BJ (cell line): ENCODE results near the gene SMG7. TPM values are rescaled to one million over a fixed set of nuclear protein-coding genes. Genes with fewer than 3 reads are reported as not detected.
A peak's percentile ranks its signal among the peaks of the same experiment; 100 is the strongest.

Experiments
- CTCF ChIA-PET: fragments of 350-600 bp; formaldehyde crosslinking; extraction: SDS; loops from one replicate; lab custom pipeline; 2021; ENCODE audit warnings: antibody characterized with exemption, inconsistent platforms; lab: Yijun Ruan, JAX
- POLR2A ChIA-PET: fragments of 300-600 bp; sonication (Branson Sonifier 250); formaldehyde crosslinking; extraction: SDS; loops from one replicate; lab custom pipeline; 2021; ENCODE audit warnings: antibody characterized with exemption; lab: Charles Lee
- DNase-seq: peaks from one replicate; pipeline ENCODE4 v3.0.0-alpha.2; 2011; ENCODE audit warnings: low read depth
- H3K27me3 ChIP-seq: 2 replicates; pipeline ENCODE4 v1.6.0; 2011; ENCODE audit warnings: low read length; ENCODE audit not compliant: control insufficient read depth, insufficient read depth
- H3K36me3 ChIP-seq: 2 replicates; pipeline ENCODE4 v1.5.1; 2011; ENCODE audit warnings: low read length; ENCODE audit not compliant: control insufficient read depth, insufficient read depth
- H3K4me3 ChIP-seq: 2 replicates; pipeline ENCODE4 v1.5.1; 2011; ENCODE audit warnings: low read depth, mild to moderate bottlenecking, control low read depth, low read length
- polyA plus RNA-seq: library from polyadenylated mRNA; depleted of rRNA; stranded (reverse); fragments of >200 nt; gene quantifications from 2 replicates; pipeline ENCODE4 v1.2.3, GENCODE V29; 2011
- TF ChIP-seq, protein P1 (sequence below): IDR thresholded peaks from 2 replicates; pipeline ENCODE4 v1.5.1; 2011; ENCODE audit warnings: low read depth, mild to moderate bottlenecking, control low read depth, inconsistent platforms, low read length, moderate library complexity; ENCODE audit not compliant: insufficient read depth

Gene SMG7
- polyA plus RNA-seq, 1 experiment = 26.1 TPM

DNA sequence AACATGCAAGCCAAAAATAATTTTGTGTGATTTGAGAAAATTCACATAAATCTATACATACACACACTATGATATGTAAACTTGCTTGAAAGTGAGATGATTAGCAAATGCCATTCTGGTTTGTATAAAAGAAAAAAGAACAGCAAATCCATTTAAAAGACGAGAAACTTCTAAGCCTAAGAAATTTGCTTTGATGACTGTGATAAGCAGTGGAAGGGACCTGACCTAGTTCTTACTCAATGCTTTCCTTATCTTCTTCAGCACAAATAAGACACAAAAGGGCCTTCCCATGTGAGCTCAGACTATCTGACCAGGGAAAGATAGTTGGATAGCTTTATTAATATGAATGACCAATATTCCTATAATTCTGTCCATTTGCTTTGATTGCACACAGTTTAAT lies 28.8 kb upstream of the SMG7 start:
- CTCF ChIA-PET = no interaction called here
- DNase-seq = no peak

DNA sequence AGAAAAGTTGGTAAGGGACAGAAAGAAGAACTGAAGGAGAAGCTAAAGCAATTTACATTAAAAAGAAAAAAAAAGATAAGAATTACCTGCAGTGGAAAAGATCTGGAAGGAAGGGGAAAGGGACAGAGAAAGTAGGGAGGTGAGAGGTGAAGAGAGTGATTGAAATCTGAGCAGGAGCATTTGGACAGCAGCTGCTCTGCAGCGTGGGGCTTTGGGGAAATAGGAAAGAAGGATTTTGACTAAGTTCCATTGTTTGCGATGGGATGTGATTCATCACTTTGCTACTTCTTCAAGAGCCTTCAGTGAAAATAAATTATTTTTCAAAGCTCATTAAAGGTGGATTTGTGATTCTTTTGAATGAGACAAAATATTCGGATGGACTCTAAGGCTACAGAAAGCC lies 28.1 kb upstream of the SMG7 start:
- Histone ChIP-seq H3K27me3 (peaks cover 8% of the 10 kb centered on the region; the same call in 1 of the 2 replicates), H3K4me3 (no peak overlapping the region), H3K36me3 (no peaks in the 10 kb centered on the region)
- POLR2A ChIA-PET = no interaction called here
- CTCF ChIA-PET = no interaction called here
- TF ChIP-seq, protein P1, sequence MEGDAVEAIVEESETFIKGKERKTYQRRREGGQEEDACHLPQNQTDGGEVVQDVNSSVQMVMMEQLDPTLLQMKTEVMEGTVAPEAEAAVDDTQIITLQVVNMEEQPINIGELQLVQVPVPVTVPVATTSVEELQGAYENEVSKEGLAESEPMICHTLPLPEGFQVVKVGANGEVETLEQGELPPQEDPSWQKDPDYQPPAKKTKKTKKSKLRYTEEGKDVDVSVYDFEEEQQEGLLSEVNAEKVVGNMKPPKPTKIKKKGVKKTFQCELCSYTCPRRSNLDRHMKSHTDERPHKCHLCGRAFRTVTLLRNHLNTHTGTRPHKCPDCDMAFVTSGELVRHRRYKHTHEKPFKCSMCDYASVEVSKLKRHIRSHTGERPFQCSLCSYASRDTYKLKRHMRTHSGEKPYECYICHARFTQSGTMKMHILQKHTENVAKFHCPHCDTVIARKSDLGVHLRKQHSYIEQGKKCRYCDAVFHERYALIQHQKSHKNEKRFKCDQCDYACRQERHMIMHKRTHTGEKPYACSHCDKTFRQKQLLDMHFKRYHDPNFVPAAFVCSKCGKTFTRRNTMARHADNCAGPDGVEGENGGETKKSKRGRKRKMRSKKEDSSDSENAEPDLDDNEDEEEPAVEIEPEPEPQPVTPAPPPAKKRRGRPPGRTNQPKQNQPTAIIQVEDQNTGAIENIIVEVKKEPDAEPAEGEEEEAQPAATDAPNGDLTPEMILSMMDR = no peak
- no peak for DNase-seq

More for the DNA sequence above, 28.8 kb upstream of the SMG7 start:
- TF ChIP-seq, protein P1 = no peak
- POLR2A ChIA-PET = no interaction called here
- Histone ChIP-seq H3K27me3 (peaks cover 8% of the 10 kb centered on the region; the same call in 1 of the 2 replicates), H3K4me3 (no peak overlapping the region), H3K36me3 (no peaks in the 10 kb centered on the region)

DNA sequence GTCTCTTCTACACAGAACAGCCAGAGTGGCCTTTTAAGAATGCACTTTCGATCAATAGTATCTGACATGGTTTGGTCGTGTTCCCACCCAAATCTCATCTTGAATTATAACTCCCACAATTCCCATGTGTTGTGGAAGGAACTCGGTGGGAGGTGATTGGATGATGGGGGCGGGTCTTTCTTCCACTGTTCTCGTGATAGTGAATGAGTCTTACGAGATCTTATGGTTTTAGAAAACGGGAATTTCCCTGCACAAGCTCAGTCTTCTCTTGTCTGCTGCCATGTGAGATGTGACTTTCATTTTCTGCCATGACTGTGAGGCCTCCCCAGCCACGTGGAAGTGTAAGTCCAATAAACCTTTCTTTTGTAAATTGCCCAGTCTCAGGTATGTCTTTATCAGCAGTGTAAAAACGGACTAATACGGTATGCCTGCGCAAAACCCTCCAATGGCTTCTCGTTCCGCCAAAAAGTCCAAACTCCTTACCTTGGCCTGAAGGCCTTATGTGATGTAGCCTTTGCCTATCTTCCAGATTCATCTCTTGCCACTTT lies 23.0 kb upstream of the SMG7 start:
- TF ChIP-seq, protein P1 = no peak
- H3K27me3 ChIP-seq = no peaks in the 10 kb centered on the region
- ChIA-PET CTCF (no interaction called here), POLR2A (no interaction called here)
- DNase-seq = no peak
- no peaks in the 10 kb centered on the region for H3K36me3 ChIP-seq
- H3K4me3 ChIP-seq = no peak overlapping the region

DNA sequence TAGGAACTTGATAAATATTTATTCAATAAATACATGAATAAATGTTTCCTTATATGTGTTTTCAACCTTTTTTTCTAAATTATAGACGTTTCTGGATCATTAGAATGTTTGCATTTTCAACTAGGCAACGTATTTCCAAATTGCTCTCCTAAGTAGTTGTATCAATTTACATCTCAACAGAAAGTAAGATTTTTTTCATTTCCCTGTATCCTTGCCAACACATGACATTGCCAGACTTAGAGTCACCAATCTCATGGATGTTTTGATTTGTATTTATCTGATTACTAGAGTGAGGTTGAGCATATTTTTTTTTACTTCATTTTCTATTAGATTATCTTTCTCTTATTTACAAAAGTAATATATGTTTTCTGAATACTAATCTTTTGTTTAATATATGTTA lies 22.2 kb upstream of the SMG7 start:
- ChIA-PET POLR2A (no interaction called here), CTCF (no interaction called here)
- TF ChIP-seq, protein P1 = no peak
- H3K36me3 ChIP-seq = no peaks in the 10 kb centered on the region
- no peaks in the 10 kb centered on the region for H3K27me3 ChIP-seq
- H3K4me3 ChIP-seq = no peak overlapping the region
- no peak for DNase-seq

DNA sequence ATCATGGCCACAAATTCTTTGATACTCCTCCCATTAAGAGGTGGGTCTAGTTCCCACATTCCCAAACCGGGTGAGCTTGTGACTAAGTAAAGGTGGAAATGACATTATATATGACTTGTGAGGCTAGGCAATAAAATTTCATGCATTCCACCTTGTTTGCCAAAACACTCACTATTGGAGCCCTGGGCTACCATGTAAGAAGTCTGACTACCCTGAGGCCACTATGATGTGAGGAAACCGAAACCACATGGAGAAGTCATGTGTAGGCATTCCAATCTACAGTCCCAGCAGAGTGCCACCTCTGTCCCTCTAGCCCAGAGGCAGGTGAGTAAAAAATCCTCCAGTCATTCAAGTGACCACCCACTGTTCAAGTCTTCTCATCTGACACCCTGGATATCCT lies 17.9 kb upstream of the SMG7 start:
- TF ChIP-seq, protein P1 = no peak
- POLR2A ChIA-PET = no interaction called here
- Histone ChIP-seq H3K4me3 (no peak overlapping the region), H3K36me3 (no peaks in the 10 kb centered on the region), H3K27me3 (no peaks in the 10 kb centered on the region; the same call in 1 of the 2 replicates)
- CTCF ChIA-PET = no interaction called here
- DNase-seq = peak; percentile 34
